Frontal cortex (tissue), 4 donors: ENCODE data around the gene DCLK1. TPM values are rescaled to one million over a fixed set of nuclear protein-coding genes. Genes with fewer than 3 reads are reported as not detected.
"Not testable (repeated sequence)": the region's sequence is repeated elsewhere in the genome, so short reads cannot be mapped to it uniquely, and the experiment has no call there.

Experiments
- DNase-seq, 2 donors: peaks; one replicate each; pipeline ENCODE4 v3.0.0; 2012; ENCODE audit warnings: low spot score in 2 of 2
- FAIRE-seq: peaks from 2 replicates; lab custom pipeline; 2012; peaks lifted over from hg19 to GRCh38; lab: Jason Lieb, UNC
- total RNA-seq: library from RNA; depleted of rRNA; stranded (reverse); fragments of >200 nt; gene quantifications from one replicate; pipeline ENCODE4 v1.2.3, GENCODE V29; 2014
- donor health status: control.
- donor health status: control.
- donor health status: control.

Gene DCLK1
- total RNA-seq, 1 donor from 2014 or later, result 263 TPM

DNA sequence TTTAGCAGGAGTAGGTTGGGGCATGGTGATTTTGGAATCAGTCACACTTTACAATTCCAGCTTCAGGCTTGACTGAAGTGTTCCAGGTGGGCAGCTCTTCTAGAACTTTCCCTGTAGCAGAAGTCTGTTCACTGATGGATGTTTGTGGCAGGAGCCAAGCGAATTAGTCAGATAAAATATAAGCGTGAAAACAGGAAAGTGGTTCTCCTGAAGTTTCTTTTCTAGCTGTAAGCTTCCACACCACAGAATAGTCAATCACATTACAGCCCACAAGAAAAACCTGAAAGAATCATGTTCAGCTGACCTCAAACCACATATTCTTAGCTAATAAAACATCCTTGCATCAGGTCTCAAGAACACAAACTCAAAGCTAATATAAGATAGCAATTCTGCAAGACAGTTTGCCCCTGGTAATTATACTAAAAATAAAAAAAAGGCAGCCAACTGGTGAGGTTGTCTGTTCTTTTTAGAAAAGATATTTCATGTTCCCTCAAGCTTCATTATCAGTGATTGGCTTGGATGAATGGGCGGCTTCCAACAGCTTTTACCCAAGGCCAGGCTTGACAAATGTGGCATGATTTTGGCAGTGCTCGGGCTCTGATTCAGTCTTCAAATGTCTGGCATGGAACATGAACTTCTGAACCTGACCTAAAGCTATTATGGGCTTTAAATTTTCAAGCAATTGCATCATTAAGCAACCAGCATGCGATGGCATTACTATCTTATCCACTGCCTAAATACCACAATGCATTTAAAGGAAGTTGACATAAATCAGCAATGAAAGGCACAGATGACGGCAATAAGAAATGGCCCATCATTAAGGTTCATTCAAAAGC, 136.8 kb downstream of the DCLK1 start:
- FAIRE-seq, result no peak

DNA sequence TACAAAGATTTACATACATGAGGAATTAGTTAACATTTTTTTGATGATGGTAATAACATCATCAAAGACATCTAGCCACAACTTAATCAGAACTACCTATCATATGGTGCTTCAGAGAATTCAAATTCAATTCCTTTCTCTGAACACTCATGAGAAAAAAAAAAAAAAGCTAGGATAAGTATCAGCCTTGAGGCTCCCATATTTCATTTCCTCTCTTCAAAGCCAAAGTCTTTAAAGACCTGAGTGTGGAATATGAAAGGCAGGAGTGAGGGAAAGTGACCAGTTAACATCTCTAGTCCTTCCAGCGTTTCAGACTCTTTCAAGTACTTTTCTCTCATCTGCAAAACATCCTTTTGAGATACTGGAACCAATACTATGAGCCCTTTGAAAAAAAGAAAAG, 137.5 kb downstream of the DCLK1 start:
- no peak for FAIRE-seq
- DNase-seq, result no peak

More for the DNA sequence above, 136.8 kb downstream of the DCLK1 start:
- DNase-seq, result no peak

DNA sequence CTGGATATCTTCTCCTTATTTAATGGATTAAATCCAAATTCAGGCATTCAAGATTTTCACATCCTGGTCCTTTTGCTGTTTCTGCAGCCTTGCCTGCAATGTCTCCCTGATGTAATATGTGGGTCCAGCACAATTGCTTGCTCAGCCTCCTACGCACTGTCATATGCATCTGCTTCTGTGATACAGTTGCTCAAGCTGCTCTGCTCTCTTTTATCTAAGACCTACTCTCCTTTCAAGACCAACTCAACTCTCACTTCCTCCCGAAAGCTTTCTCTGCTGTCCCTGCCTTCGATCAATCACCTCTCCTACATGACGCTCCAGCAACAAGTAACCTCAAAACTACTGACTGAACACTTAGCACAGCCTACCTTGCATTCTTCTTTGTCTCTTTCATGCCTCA, 138.2 kb downstream of the DCLK1 start:
- FAIRE-seq, result no peak
- no peak for DNase-seq

DNA sequence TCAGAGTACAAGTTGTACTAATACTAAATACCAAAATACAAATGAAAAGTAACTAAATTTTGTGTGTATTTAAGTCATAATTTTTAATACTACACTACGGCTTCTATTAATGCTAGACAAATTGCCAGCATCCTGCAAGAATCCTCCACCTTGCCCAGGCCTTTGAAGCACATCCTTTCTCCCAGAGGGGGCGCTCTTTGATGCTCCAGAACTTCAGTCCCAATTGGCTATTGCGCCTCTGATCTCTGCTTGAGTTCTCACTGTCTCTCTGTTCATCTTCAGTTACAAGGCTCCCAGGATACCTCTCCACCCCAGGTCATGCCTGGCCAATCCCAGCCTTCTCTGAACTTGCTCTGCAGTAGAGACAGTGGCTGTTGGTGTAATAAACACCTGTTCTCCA, 141.0 kb downstream of the DCLK1 start:
- DNase-seq (no peak), FAIRE-seq (no peak)

- no peak for DNase-seq
- FAIRE-seq, result no peak
These were observed 142.5 kb downstream of the DCLK1 start for GRCh38 chr13:35988648-35989081.

- DNase-seq (no peak), FAIRE-seq (no peak)
These were observed 143.3 kb downstream of the DCLK1 start for GRCh38 chr13:35987572-35988513.

- DNase-seq (no peak), FAIRE-seq (no peak)
These were observed 146.3 kb downstream of the DCLK1 start for GRCh38 chr13:35984776-35985453.

DNA sequence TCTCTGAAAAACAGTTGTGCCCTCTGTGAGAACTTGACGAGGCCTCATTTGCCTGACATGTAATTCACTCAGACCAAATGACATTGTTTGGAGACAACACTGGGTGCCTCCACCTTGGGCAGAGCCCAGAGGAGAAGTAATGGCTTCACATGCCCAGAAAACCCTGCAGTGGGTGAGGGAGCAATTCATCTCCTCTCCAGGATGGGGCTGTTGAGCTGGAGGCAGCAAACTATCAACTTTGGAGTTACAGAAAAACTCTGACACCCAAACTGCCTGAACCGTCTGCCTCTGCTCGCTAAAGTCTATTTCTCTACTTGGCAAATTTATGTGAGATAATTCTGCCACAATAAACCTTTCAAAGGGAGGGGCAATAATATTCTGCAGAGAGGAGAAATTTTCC, 146.9 kb downstream of the DCLK1 start:
- DNase-seq (no peak), FAIRE-seq (no peak)

- not testable (repeated sequence) for DNase-seq, FAIRE-seq
These were observed 147.5 kb downstream of the DCLK1 start for GRCh38 chr13:35983703-35984102.

- no peak for DNase-seq
- FAIRE-seq, result no peak
These were observed 148.0 kb downstream of the DCLK1 start for GRCh38 chr13:35983206-35983605.

GRCh38 chr13:35979361-35979951, 151.7 kb downstream of the DCLK1 start:
- FAIRE-seq, result no peak
- DNase-seq, result peak; percentile 33 to 34

- peak; percentile 88 for FAIRE-seq
- peak in 1 of 2 donors; percentile 33 for DNase-seq
These were observed 152.4 kb downstream of the DCLK1 start for GRCh38 chr13:35978607-35979316.

GRCh38 chr13:35977060-35977459, 154.1 kb downstream of the DCLK1 start:
- DNase-seq (no peak), FAIRE-seq (no peak)

DNA sequence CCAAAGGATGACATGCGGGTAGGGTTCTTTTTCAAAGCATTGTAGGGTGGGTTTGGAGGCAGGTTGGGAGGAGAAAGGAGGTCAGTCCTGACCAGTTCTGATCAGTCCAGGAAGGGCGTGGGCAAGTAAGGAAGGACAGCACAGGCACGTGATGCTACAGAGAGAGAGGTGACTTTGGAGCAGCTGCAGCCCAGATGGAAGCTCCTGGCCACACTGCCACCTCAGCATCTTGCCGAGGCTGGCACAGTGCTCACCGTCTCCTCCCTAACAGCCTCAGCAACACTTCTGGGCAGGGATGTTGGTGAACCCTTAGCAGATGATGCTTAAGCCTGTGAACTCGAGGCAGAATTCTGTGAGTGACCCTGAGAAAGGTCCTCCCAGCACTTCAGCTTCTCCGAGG, 155.1 kb downstream of the DCLK1 start:
- no peak for FAIRE-seq
- no peak for DNase-seq

- not testable (repeated sequence) for FAIRE-seq, DNase-seq
These were observed 164.2 kb downstream of the DCLK1 start for GRCh38 chr13:35966951-35967350.

GRCh38 chr13:35966024-35966423, 165.2 kb downstream of the DCLK1 start:
- DNase-seq, result no peak
- FAIRE-seq, result no peak

GRCh38 chr13:35965226-35965927, 165.8 kb downstream of the DCLK1 start:
- FAIRE-seq (no peak), DNase-seq (no peak)

- DNase-seq (no peak), FAIRE-seq (no peak)
These were observed 166.4 kb downstream of the DCLK1 start for GRCh38 chr13:35964863-35965180.
